Measurements from ENCODE around the gene PAQR8. TPM values are rescaled to one million over a fixed set of nuclear protein-coding genes. Genes with fewer than 3 reads are reported as not detected.

PAQR8 gene
- total RNA-seq, 1 experiment from 2014 or later = 3.0 TPM

- no peak overlapping the region for H2BK120ac ChIP-seq (ENCODE audit: low read depth, low read length, poor library complexity, severe bottlenecking)
- peaks cover 5 to 7% of the 10 kb centered on the region in 2 experiments; a peak in 3 of 4 replicates for H3K4me1 Mint-ChIP-seq
- no peaks in the 10 kb centered on the region for H3K79me2 ChIP-seq (ENCODE audit: insufficient read depth, low read length)
- H3K4me1 ChIP-seq (ENCODE audit: insufficient read depth, low read length) = no peaks in the 10 kb centered on the region; the same call in 1 of the 2 replicates
- no peak overlapping the region for H3K23ac ChIP-seq (ENCODE audit: insufficient read length, low read depth, low read length)
- no peaks in the 10 kb centered on the region for H4K20me1 ChIP-seq (ENCODE audit: control insufficient read depth, insufficient read depth, insufficient read length)
- no peaks in the 10 kb centered on the region for H3K9me3 Mint-ChIP-seq
- no peak overlapping the region for H2BK12ac ChIP-seq (ENCODE audit: insufficient read length, low read depth, low read length)
- no peak overlapping the region for H3T11ph ChIP-seq (ENCODE audit: low read length)
- H4K8ac ChIP-seq (replicated peaks; ENCODE audit: insufficient read length, low read depth, low read length) = no peak overlapping the region
- H3K4me3 Mint-ChIP-seq = no peak overlapping the region
- H2AK5ac ChIP-seq (ENCODE audit: insufficient read length, low read length) = no peak overlapping the region
- no peaks in the 10 kb centered on the region for H3K79me1 ChIP-seq (ENCODE audit: insufficient read depth, low read depth, low read length, poor library complexity, severe bottlenecking)
- H3K4me2 ChIP-seq (ENCODE audit: insufficient read depth, insufficient read length, low read length) = no peak overlapping the region
- no peaks in the 10 kb centered on the region for H3K36me3 Mint-ChIP-seq (ENCODE audit: insufficient read depth in 1 of 3, low read depth in 3 of 3)
- no peaks in the 10 kb centered on the region for H3K27me3 ChIP-seq (ENCODE audit: insufficient read depth, low read length)
- H4K5ac ChIP-seq (ENCODE audit: insufficient read length, low read depth, low read length) = no peak overlapping the region
- H4K91ac ChIP-seq (ENCODE audit: insufficient read length, low read depth, low read length) = no peak overlapping the region
- H3K9ac ChIP-seq (ENCODE audit: extremely low read depth, insufficient read length, low read length) = no peak overlapping the region
- H3K27ac Mint-ChIP-seq = no peak overlapping the region
- H3K56ac ChIP-seq (ENCODE audit: insufficient read length, low read depth, low read length) = no peak overlapping the region
- no peak overlapping the region for H3K18ac ChIP-seq (ENCODE audit: insufficient read length, low read depth, low read length)
- WGBS (ENCODE audit: extremely low coverage, insufficient read length, low lambda C conversion rate) = no CpG with 5 or more reads among the region's 1 CpG
- H2BK5ac ChIP-seq (ENCODE audit: insufficient read length, low read length) = no peak overlapping the region
- H3K4ac ChIP-seq (ENCODE audit: low read depth, low read length) = no peak overlapping the region
- H3K27ac ChIP-seq (ENCODE audit: insufficient read length, low read depth, low read length) = no peak overlapping the region
- H3K23me2 ChIP-seq (ENCODE audit: insufficient read length, low read depth, low read length, poor library complexity, severe bottlenecking) = no peaks in the 10 kb centered on the region
- H2AFZ ChIP-seq (ENCODE audit: low read length) = no peak overlapping the region
- H3K27me3 Mint-ChIP-seq (ENCODE audit: low read depth) = peaks cover 2% of the 10 kb centered on the region; the same call in 1 of the 2 replicates
- no peak for TF ChIP-seq CTCF (conservative IDR thresholded peaks at IDR 0.05)
- no peak overlapping the region for H2BK15ac ChIP-seq (ENCODE audit: low read depth, low read length)
- no peak for DNase-seq
- no peak overlapping the region for H3K14ac ChIP-seq (ENCODE audit: insufficient read depth, low read length)
- H2BK20ac ChIP-seq (ENCODE audit: low read depth, low read length, poor library complexity, severe bottlenecking) = no peak overlapping the region
- no peaks in the 10 kb centered on the region for H3K9me3 ChIP-seq (ENCODE audit: control insufficient read depth, low read depth, low read length)
Measured at GRCh38 chr6:52347818-52348217, 14.1 kb upstream of the PAQR8 start.

Measured in H9 (cell line).